CD4-positive, CD25-positive, alpha-beta regulatory T cell (primary cell): ENCODE measurements around the gene PCDH8. TPM values are rescaled to one million over a fixed set of nuclear protein-coding genes. Genes with fewer than 3 reads are reported as not detected.

ENCODE experiments used
- ATAC-seq, 2 donors: fragments of 150-1000 bp; cut with Tn5 transposase; one replicate each; pipeline ENCODE4 v1.10.0; 2021; ENCODE audit warnings: low read depth in 2 of 2, moderate number of reproducible peaks in 2 of 2, moderate library complexity in 1 of 2
- DNase-seq, 3 donors: peaks; one replicate each; pipeline versions ENCODE4 v3.0.0 to v3.0.0-alpha.2; 2012 to 2022; ENCODE audit warnings: mixed read lengths in 1 of 3
- H3K27ac ChIP-seq: one replicate; pipeline ENCODE4 v1.7.0; 2013; ENCODE audit warnings: mild to moderate bottlenecking, low read length; ENCODE audit not compliant: insufficient read depth, poor library complexity, severe bottlenecking
- H3K27me3 ChIP-seq: one replicate; pipeline ENCODE4 v1.7.0; 2013; ENCODE audit warnings: low read length; ENCODE audit not compliant: control insufficient read depth, insufficient read depth
- H3K36me3 ChIP-seq: one replicate; pipeline ENCODE4 v1.7.0; 2013; ENCODE audit warnings: mild to moderate bottlenecking, low read length, moderate library complexity; ENCODE audit not compliant: control insufficient read depth, insufficient read depth
- H3K4me1 ChIP-seq: 2 replicates; pipeline ENCODE4 v1.7.0; 2013; ENCODE audit warnings: mild to moderate bottlenecking, low read length; ENCODE audit not compliant: insufficient read depth, control insufficient read depth, poor library complexity, severe bottlenecking
- H3K4me3 ChIP-seq: one replicate; pipeline ENCODE4 v1.7.0; 2013; ENCODE audit warnings: low read depth, mild to moderate bottlenecking, low read length, moderate library complexity
- H3K9me3 ChIP-seq, 2 experiments: 1 replicate in 1 of 2; 2 replicates in 1 of 2; pipeline ENCODE4 v1.7.0; 2013; ENCODE audit warnings: low read length in 2 of 2, mild to moderate bottlenecking in 1 of 2, moderate library complexity in 1 of 2; ENCODE audit not compliant: control insufficient read depth in 2 of 2
- H3K27ac Mint-ChIP-seq, 3 donors: one replicate each; pipeline ENCODE4 v1.8.0; 2020 to 2022; ENCODE audit warnings: mild to moderate bottlenecking in 3 of 3, mixed read lengths in 3 of 3, moderate library complexity in 2 of 3
- H3K27me3 Mint-ChIP-seq: one replicate; pipeline ENCODE4 v1.8.0; 2022; ENCODE audit warnings: mild to moderate bottlenecking, mixed read lengths
- H3K36me3 Mint-ChIP-seq: one replicate; pipeline ENCODE4 v1.8.0; 2020; ENCODE audit warnings: mixed read lengths
- H3K4me1 Mint-ChIP-seq, 4 donors: one replicate each; pipeline ENCODE4 v1.8.0; 2020 to 2022; ENCODE audit warnings: mixed read lengths in 4 of 4, mild to moderate bottlenecking in 1 of 4
- H3K4me3 Mint-ChIP-seq, 4 donors: one replicate each; pipeline ENCODE4 v1.8.0; 2020 to 2022; ENCODE audit warnings: mild to moderate bottlenecking in 4 of 4, mixed read lengths in 4 of 4, moderate library complexity in 3 of 4
- H3K9me3 Mint-ChIP-seq, 7 donors: one replicate each; pipeline ENCODE4 v1.8.0; 2020 to 2022; ENCODE audit warnings: mixed read lengths in 7 of 7, mild to moderate bottlenecking in 3 of 7, moderate library complexity in 2 of 7
- polyA plus RNA-seq, 4 donors: library from polyadenylated mRNA; unstranded; fragments of 300-500 nt; fragmentation: Illumina TruSeq; gene quantifications; one replicate each; pipeline ENCODE4 v1.2.3, GENCODE V29; 2021
- total RNA-seq: library from RNA; stranded (reverse); gene quantifications from one replicate; pipeline ENCODE4 v1.2.3, GENCODE V29; 2022

Gene PCDH8
- total and polyA plus RNA-seq, 5 donors from 2014 or later = not detected

DNA sequence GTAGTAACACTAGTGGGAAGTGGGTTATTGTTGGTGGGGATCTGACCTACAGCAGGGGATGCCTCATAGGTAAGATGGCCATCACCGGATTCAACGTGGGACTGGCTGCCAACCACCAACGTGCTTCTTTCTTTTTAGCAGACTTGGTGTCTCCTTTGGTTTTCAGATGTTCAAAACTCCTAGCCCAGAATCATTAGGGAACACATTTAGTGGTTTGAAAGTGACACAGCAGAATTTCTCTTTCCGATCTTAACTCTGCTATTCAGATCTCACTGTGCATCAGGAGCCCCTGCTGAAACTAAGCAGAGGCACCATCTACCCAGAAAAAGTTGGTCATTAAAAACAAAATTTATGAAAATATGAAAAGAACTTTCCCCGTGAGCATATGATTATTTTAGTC, 36.7 kb upstream of the PCDH8 start:
- H3K27ac Mint-ChIP-seq = no peak overlapping the region
- no peak overlapping the region for H3K27ac ChIP-seq
- ATAC-seq (no peak), DNase-seq (no peak)
- H3K4me1 ChIP-seq = no peaks in the 10 kb centered on the region
- peaks cover 0 to 2% (median 1%) of the 10 kb centered on the region in 7 donors for H3K9me3 Mint-ChIP-seq
- H3K9me3 ChIP-seq = no peaks in the 10 kb centered on the region
- H3K36me3 ChIP-seq = no peaks in the 10 kb centered on the region
- no peaks in the 10 kb centered on the region for H3K4me1 Mint-ChIP-seq
- peaks cover 4% of the 10 kb centered on the region for H3K27me3 Mint-ChIP-seq
- no peak overlapping the region for H3K4me3 ChIP-seq
- H3K4me3 Mint-ChIP-seq = no peak overlapping the region
- no peaks in the 10 kb centered on the region for H3K36me3 Mint-ChIP-seq
- H3K27me3 ChIP-seq = no peaks in the 10 kb centered on the region

DNA sequence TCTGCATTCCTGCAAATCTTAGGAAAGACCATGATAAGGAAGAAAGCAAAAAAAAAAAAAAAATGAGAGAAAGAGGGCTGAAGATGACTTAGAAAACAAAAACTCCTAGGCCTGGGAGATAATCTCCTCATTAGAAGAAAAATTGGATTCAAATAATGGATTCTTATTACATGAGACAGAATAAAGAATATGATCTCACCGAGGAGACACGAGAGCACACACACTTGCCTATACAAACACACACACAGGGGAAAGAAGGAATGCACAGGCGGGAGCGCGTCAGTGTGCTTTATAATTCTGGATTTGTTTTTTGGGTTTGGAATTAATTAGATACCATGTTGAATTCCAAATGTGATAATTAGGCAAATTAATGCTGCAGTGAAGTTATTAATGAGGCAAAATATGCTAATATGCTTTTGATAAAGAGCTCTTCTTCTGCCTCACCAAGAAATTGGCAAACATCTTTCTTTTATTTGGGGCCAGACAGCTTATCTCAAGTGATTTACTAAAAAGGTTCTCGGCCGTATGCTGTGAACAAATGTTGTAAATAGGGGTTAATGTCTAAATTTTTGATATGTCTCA, 36.1 kb upstream of the PCDH8 start:
- Mint-ChIP-seq H3K4me3 (no peak overlapping the region), H3K27ac (no peak overlapping the region), H3K27me3 (peaks cover 4% of the 10 kb centered on the region), H3K9me3 (peaks cover 0 to 5% (median 1%) of the 10 kb centered on the region in 7 donors), H3K4me1 (no peaks in the 10 kb centered on the region), H3K36me3 (no peaks in the 10 kb centered on the region)
- no peak overlapping the region for H3K27ac ChIP-seq
- ATAC-seq = no peak
- H3K27me3 ChIP-seq = no peaks in the 10 kb centered on the region
- no peak for DNase-seq
- no peaks in the 10 kb centered on the region for H3K36me3 ChIP-seq
- no peaks in the 10 kb centered on the region for H3K4me1 ChIP-seq
- no peak overlapping the region for H3K4me3 ChIP-seq
- H3K9me3 ChIP-seq = no peaks in the 10 kb centered on the region

DNA sequence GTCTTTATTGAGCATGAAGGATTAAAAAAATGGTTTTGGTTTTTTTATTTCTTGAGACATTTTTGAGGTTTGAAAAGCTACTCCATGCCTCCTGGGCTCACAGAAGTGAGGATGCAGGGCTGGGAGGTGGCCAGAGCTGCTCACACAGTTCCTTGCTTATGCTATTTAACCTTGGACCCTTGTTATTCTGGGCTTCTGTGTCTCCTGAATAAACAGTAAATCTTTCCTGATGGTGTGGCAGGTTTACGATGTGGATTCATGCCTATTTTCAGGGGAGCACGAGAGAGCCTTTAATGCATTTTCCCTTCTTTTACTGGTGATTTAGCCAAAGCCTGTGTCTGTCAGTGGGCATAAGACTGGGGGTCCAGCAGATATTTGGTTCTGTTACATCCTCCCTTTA, 34.3 kb upstream of the PCDH8 start:
- Histone ChIP-seq H3K27ac (no peak overlapping the region), H3K4me1 (no peaks in the 10 kb centered on the region), H3K4me3 (no peak overlapping the region), H3K9me3 (no peaks in the 10 kb centered on the region), H3K27me3 (no peaks in the 10 kb centered on the region), H3K36me3 (no peaks in the 10 kb centered on the region)
- Mint-ChIP-seq H3K27me3 (peaks cover 4% of the 10 kb centered on the region), H3K4me3 (no peak overlapping the region), H3K36me3 (no peaks in the 10 kb centered on the region), H3K9me3 (peaks cover 0 to 10% (median 1%) of the 10 kb centered on the region in 7 donors), H3K4me1 (no peaks in the 10 kb centered on the region), H3K27ac (no peak overlapping the region)
- no peak for DNase-seq
- no peak for ATAC-seq

DNA sequence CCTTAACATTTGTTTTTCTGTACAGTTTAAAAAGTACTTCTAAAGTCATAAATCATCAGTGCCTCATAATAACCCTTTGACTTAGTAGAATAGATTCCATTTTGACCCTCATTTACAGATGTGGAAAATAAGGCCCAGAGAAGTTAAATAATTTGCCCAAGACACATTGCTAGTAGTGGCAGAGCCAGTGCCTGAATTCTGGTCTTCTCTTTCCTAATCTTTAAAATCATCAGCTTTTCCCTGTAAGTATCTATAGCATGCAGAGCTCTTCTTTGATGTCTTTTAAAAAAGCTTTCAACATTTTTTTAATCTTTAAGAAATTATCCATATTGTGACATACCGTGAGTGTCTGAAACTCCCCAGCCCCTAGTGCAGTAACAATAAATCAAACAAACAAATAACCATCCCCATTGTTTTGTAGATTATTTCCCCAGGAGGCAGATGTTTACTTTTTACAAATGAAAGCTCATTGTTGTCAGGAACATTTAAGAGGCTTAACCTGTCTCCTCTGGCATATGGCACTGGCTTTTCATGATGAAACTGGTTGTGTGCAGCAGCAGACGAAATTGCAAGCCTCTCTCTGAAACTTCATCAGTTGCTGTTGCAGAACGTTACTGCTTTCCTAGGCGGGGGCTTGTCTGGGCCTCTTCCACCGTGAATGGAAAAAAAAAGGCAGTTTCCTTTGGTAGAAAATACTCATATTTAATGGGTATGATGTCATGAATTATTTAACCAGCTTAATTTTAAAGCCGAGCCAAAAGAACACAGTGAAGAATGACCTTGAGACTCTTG, 31.7 kb upstream of the PCDH8 start:
- Mint-ChIP-seq H3K4me3 (no peak overlapping the region), H3K27me3 (peaks cover 4% of the 10 kb centered on the region), H3K9me3 (peaks cover 0 to 20% (median 11%) of the 10 kb centered on the region in 7 donors), H3K4me1 (no peaks in the 10 kb centered on the region), H3K27ac (no peak overlapping the region), H3K36me3 (no peaks in the 10 kb centered on the region)
- no peaks in the 10 kb centered on the region for H3K4me1 ChIP-seq
- ATAC-seq = no peak
- no peaks in the 10 kb centered on the region for H3K36me3 ChIP-seq
- no peak overlapping the region for H3K27ac ChIP-seq
- H3K9me3 ChIP-seq = peaks cover 0 to 4% of the 10 kb centered on the region in 2 experiments
- H3K27me3 ChIP-seq = no peaks in the 10 kb centered on the region
- DNase-seq = no peak
- H3K4me3 ChIP-seq = no peak overlapping the region

DNA sequence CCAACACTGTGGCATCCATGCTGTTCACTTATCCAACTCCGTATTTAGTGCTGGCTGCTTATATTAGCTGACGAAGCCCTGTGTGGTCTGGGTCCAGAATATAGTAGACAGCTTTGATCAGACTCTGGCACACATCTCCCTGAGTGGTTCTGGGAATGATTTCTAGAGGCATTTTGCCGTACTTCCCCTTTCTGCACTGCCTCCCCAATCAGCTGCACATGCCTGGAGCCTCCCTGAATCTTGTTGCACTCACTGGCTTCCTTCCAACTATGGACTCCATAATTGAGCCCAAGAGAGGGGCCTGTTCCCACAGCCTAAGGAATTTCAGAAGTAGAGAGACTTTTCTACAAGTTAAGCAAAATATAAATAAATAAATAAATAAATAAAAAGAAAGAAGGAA, 30.4 kb upstream of the PCDH8 start:
- H3K9me3 Mint-ChIP-seq = peaks cover 0 to 22% (median 11%) of the 10 kb centered on the region in 7 donors
- H3K36me3 Mint-ChIP-seq = no peaks in the 10 kb centered on the region
- Histone ChIP-seq H3K4me3 (no peak overlapping the region), H3K36me3 (no peaks in the 10 kb centered on the region), H3K27ac (no peak overlapping the region), H3K4me1 (no peaks in the 10 kb centered on the region), H3K27me3 (no peaks in the 10 kb centered on the region), H3K9me3 (peaks cover 8 to 9% of the 10 kb centered on the region in 2 experiments)
- no peaks in the 10 kb centered on the region for H3K4me1 Mint-ChIP-seq
- no peak overlapping the region for H3K27ac Mint-ChIP-seq
- ATAC-seq (no peak), DNase-seq (no peak)
- H3K4me3 Mint-ChIP-seq = no peak overlapping the region
- no peaks in the 10 kb centered on the region for H3K27me3 Mint-ChIP-seq

DNA sequence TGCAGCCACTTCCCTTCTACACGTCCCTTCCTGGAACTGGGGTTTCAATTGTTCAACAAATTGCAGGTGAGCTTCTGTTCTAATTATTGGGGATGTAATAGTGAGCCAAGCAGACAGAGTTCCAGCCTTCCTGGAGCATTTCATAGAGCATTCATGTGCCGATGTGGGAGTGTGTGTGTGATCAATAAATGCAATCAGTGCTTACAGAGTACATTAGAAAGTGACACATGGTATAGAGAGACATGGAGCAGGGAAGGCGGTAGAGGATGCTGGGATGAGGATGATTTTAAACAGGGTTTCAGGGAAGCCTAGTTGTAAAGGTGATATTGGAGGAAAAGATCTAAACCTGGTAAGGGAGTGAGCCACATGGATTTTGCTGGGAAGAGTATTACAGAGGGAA, 21.7 kb upstream of the PCDH8 start:
- H3K27me3 ChIP-seq = no peaks in the 10 kb centered on the region
- no peaks in the 10 kb centered on the region for H3K36me3 Mint-ChIP-seq
- ATAC-seq = no peak
- H3K4me3 Mint-ChIP-seq = no peak overlapping the region
- no peaks in the 10 kb centered on the region for H3K27me3 Mint-ChIP-seq
- H3K36me3 ChIP-seq = no peaks in the 10 kb centered on the region
- H3K27ac Mint-ChIP-seq = no peak overlapping the region
- peaks cover 6 to 8% of the 10 kb centered on the region in 2 experiments for H3K9me3 ChIP-seq
- peaks cover 0 to 12% (median 1%) of the 10 kb centered on the region in 7 donors for H3K9me3 Mint-ChIP-seq
- DNase-seq = no peak
- H3K27ac ChIP-seq = no peak overlapping the region
- no peak overlapping the region for H3K4me3 ChIP-seq
- H3K4me1 ChIP-seq = no peaks in the 10 kb centered on the region
- no peaks in the 10 kb centered on the region for H3K4me1 Mint-ChIP-seq

DNA sequence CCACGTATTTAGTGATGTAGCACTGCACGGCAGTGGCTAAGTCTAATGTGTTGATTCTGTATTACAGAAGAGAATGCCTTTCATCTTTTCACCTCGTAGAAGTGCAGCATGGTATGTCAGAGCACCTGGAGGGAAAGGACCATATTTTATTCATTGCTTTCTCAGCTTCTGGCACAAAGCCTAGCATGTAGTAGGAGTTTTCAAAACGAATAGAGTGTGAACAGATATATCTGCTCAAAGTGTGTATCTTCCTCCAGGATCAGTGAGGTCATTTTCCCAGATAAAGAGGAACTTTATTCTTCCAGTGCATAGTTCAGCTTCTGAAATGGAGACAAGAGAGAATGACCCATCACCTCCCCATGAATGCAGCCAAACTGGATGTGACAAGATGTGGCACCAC, 21.2 kb upstream of the PCDH8 start:
- Histone ChIP-seq H3K27me3 (no peaks in the 10 kb centered on the region), H3K4me3 (no peak overlapping the region), H3K27ac (no peak overlapping the region), H3K9me3 (peaks cover 2 to 8% of the 10 kb centered on the region in 2 experiments), H3K4me1 (no peaks in the 10 kb centered on the region), H3K36me3 (no peaks in the 10 kb centered on the region)
- DNase-seq (no peak), ATAC-seq (no peak)
- no peaks in the 10 kb centered on the region for H3K36me3 Mint-ChIP-seq
- no peaks in the 10 kb centered on the region for H3K4me1 Mint-ChIP-seq
- no peak overlapping the region for H3K4me3 Mint-ChIP-seq
- no peaks in the 10 kb centered on the region for H3K27me3 Mint-ChIP-seq
- no peak overlapping the region for H3K27ac Mint-ChIP-seq
- H3K9me3 Mint-ChIP-seq = peaks cover 0 to 9% (median 1%) of the 10 kb centered on the region in 7 donors

DNA sequence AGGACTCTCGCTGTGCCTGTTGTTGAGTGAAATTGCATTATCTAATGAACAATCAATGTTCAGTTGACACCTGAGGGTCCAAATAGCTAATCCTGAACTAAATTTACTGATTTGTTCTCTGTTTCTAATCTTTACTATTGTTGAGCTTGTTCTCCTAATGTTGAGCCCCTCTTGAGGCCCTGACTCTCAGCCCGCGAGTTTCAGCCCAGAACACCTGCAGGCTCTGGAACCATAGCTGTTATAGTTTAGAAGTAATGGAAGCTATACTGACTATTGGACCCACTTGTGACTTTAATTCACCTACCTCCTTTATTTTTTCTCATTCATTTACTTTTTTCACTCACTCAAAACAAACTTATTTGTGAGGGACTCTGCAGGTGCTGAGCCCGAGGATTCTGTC, 20.6 kb upstream of the PCDH8 start:
- Histone ChIP-seq H3K27ac (no peak overlapping the region), H3K27me3 (no peaks in the 10 kb centered on the region), H3K4me3 (no peak overlapping the region), H3K4me1 (no peaks in the 10 kb centered on the region), H3K36me3 (no peaks in the 10 kb centered on the region), H3K9me3 (peaks cover 2% of the 10 kb centered on the region in 2 experiments)
- ATAC-seq (no peak), DNase-seq (no peak)
- no peaks in the 10 kb centered on the region for H3K4me1 Mint-ChIP-seq
- no peak overlapping the region for H3K27ac Mint-ChIP-seq
- H3K36me3 Mint-ChIP-seq = no peaks in the 10 kb centered on the region
- H3K9me3 Mint-ChIP-seq = peaks cover 0 to 4% (median 1%) of the 10 kb centered on the region in 7 donors
- no peaks in the 10 kb centered on the region for H3K27me3 Mint-ChIP-seq
- no peak overlapping the region for H3K4me3 Mint-ChIP-seq
